ENCODE data around the gene SFMBT1. TPM values are rescaled to one million over a fixed set of nuclear protein-coding genes. Genes with fewer than 3 reads are reported as not detected.

The SFMBT1 gene
- total and polyA plus RNA-seq, 5 donors from 2014 or later, result 13.1 to 31.4 (median 16.7) TPM

DNA sequence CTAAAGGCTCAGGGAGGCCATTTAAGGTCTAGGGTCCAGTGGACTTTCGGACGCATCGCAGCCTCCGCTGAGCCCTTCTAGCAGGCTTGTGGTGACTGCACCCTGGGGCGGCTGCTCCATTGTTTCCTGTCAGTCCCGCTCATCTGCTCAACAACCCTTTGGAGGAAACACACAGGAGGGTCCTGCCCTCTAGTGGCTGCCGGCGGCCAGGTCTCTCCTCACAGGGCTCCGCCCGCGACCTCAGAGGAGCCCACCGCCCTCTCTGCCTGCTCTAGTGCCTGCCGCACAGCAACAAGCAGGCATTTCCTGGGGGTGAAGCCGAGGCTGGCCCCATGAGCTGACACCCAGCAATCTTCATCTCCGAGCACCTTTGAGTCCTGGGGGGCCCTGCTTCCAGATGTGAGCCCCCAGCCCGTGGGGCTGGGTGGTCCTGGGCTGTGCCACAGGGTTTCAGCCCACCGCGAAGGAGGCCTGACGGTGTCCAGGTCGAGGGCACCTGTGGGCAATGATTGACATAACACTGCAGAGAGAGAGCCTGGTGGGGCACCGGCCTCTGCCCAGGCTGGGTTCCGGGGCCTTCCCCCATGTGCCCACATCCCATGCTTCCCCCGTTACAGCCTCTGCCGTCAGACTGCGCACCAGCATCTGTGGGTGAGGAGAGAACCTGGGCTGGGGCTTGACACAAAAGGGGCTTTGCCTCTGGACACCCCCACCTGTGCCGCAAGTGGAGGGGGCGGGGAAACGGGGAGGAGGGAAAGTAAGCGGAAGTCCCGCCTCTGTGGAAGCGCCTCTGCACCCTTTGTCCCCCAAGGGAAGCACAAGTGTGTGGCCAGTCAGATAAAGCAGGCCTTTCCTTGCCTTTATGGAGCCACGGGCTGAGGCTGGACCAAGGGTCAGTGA is 27.0 kb upstream of the SFMBT1 start:
- peaks cover 19% of the 10 kb centered on the region for H3K4me1 ChIP-seq (ENCODE audit: control insufficient read depth, insufficient read depth, low read length, poor library complexity, severe bottlenecking)
- peak overlapping the region; percentile 79 for H3K27ac ChIP-seq (ENCODE audit: insufficient read depth, low read length, poor library complexity, severe bottlenecking)
- no peaks in the 10 kb centered on the region for H3K27me3 ChIP-seq (ENCODE audit: control insufficient read depth, insufficient read depth, low read length)
- ATAC-seq (ENCODE audit: low read depth in 2 of 2), result peak; percentile 96 to 97
- Mint-ChIP-seq H3K27me3 (peaks cover 4% of the 10 kb centered on the region), H3K27ac (peak overlapping the region; percentile 94 to 98 (median 98)), H3K4me3 (peak overlapping the region; percentile 91 to 95 (median 92)), H3K36me3 (no peaks in the 10 kb centered on the region), H3K4me1 (peaks cover 4 to 22% (median 11%) of the 10 kb centered on the region in 4 donors), H3K9me3 (no peaks in the 10 kb centered on the region)
- no peaks in the 10 kb centered on the region for H3K9me3 ChIP-seq (ENCODE audit: control insufficient read depth in 2 of 2, low read length in 2 of 2)
- H3K36me3 ChIP-seq (ENCODE audit: control insufficient read depth, insufficient read depth, low read length), result no peaks in the 10 kb centered on the region
- peak; percentile 74 to 94 (median 88) for DNase-seq
- peak overlapping the region; percentile 73 for H3K4me3 ChIP-seq (ENCODE audit: low read depth, low read length)

DNA sequence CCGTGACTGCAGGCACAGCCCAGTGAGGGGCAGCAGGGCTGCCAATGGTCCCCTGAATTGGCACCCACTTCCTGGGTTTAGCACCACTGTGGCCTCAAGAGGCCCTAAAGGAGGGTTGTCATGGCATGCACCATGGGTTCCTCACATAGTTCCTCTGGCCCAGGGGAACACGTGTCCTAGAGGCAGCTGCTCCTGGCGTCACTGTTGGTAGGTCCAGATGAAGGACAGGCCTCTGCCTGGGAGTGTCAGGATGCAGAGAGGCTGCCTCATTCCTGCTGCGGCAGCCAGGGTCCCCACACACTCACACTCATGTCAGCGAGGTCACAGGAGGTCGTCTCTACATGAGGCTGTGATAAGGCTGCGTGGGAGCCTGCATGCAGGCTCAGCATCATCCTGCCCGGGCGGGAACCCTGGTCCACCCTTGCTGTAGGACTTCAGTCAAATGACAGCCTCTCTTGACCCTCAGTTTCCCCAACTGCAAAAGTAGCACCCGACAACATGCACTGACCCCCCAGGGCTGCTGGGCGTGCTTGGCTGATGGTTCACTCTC is 26.1 kb upstream of the SFMBT1 start:
- Mint-ChIP-seq H3K4me1 (peaks cover 4 to 22% (median 11%) of the 10 kb centered on the region in 4 donors), H3K9me3 (no peaks in the 10 kb centered on the region), H3K36me3 (no peaks in the 10 kb centered on the region), H3K27me3 (peaks cover 4% of the 10 kb centered on the region), H3K4me3 (peak overlapping the region; percentile 91 to 95 (median 92)), H3K27ac (peak overlapping the region; percentile 94 to 98 (median 98))
- Histone ChIP-seq H3K9me3 (ENCODE audit: control insufficient read depth in 2 of 2, low read length in 2 of 2) (no peaks in the 10 kb centered on the region), H3K4me1 (ENCODE audit: control insufficient read depth, insufficient read depth, low read length, poor library complexity, severe bottlenecking) (peaks cover 19% of the 10 kb centered on the region), H3K36me3 (ENCODE audit: control insufficient read depth, insufficient read depth, low read length) (no peaks in the 10 kb centered on the region), H3K27me3 (ENCODE audit: control insufficient read depth, insufficient read depth, low read length) (no peaks in the 10 kb centered on the region), H3K27ac (ENCODE audit: insufficient read depth, low read length, poor library complexity, severe bottlenecking) (peak overlapping the region; percentile 79), H3K4me3 (ENCODE audit: low read depth, low read length) (peak overlapping the region; percentile 73)
- ATAC-seq (ENCODE audit: low read depth in 2 of 2), result no peak
- peak in 1 of 3 donors; percentile 3 for DNase-seq

DNA sequence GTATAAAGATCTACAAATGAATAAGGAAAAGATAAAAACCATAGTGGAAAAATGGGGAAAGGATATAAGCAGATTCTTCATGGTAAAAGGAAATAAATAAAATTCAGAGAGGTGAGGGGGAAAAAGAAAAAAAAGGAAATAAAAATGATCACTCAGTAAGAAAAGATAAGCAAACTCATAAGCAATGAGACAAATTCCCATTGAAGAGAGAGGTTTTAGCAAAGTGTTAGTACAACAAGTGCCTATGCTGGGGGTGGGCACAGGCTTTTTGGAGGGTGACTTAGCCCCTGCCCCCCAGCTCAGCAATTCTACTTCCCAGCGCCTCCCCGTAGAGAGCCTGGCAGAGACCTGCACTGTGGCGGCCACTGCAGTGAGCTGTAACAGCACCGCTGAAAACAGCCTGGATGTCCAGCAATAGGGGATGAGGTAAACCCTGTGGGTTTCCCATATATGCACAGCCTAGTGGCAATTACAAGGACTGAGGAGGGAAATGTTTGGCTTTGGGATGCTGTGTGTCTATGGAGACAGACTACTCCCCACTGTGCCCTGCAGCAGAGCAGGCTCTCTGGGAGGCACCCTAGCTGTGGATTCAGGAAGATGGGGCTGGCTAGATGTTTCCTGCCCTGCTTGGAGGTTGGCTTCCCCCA is 23.7 kb upstream of the SFMBT1 start:
- Mint-ChIP-seq H3K27me3 (peaks cover 4% of the 10 kb centered on the region), H3K36me3 (no peaks in the 10 kb centered on the region), H3K9me3 (peaks cover 0 to 3% (median 0%) of the 10 kb centered on the region in 7 donors), H3K4me3 (peak overlapping the region in 1 of 4 donors; percentile 4), H3K4me1 (peaks cover 4 to 22% (median 12%) of the 10 kb centered on the region in 4 donors), H3K27ac (peak overlapping the region in 1 of 3 donors; percentile 31)
- no peak overlapping the region for H3K27ac ChIP-seq (ENCODE audit: insufficient read depth, low read length, poor library complexity, severe bottlenecking)
- no peaks in the 10 kb centered on the region for H3K36me3 ChIP-seq (ENCODE audit: control insufficient read depth, insufficient read depth, low read length)
- H3K9me3 ChIP-seq (ENCODE audit: control insufficient read depth in 2 of 2, low read length in 2 of 2), result no peaks in the 10 kb centered on the region
- H3K27me3 ChIP-seq (ENCODE audit: control insufficient read depth, insufficient read depth, low read length), result no peaks in the 10 kb centered on the region
- peaks cover 19% of the 10 kb centered on the region for H3K4me1 ChIP-seq (ENCODE audit: control insufficient read depth, insufficient read depth, low read length, poor library complexity, severe bottlenecking)
- DNase-seq (no peak), ATAC-seq (ENCODE audit: low read depth in 2 of 2) (no peak)
- no peak overlapping the region for H3K4me3 ChIP-seq (ENCODE audit: low read depth, low read length)

DNA sequence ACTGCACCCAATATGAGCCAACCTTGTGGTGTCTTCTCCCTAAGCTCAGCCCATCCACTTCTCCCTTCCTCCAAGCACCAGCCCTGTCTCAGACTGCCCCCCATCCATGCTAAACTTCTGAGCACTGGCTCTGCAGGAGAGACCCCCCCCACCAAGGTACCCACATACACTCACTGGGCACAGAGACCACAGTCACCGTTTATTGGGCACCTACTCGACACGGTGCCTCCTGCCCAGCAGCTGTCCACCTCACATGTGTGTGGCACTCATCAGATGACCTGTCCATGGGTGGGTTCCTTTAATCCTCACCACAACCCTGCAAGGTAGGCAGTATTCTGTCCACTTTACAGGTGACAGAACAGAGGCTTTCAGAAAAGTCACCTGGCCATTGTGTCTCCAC is 22.3 kb upstream of the SFMBT1 start:
- DNase-seq, result no peak
- peaks cover 4% of the 10 kb centered on the region for H3K27me3 Mint-ChIP-seq

DNA sequence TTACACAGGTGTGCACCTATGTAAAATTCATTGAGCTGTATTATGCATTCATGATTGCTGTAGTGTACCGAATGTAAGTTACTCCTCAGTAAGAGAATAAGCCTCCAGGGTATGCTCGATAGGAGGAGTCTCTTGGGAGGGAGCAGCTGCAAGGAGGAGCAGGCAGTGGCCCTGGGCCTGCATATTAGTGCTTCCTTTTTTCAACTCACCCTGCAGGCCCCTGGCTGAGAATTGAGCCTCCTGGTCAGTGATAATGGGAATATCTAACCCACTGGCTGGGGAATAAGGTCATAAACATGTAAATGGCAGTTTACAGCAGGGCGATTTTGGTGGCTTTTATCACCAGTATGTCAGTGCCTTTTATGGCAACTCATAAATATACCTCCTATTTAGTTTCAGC is 21.7 kb upstream of the SFMBT1 start:
- no peak overlapping the region for H3K27ac ChIP-seq (ENCODE audit: insufficient read depth, low read length, poor library complexity, severe bottlenecking)
- no peaks in the 10 kb centered on the region for H3K27me3 ChIP-seq (ENCODE audit: control insufficient read depth, insufficient read depth, low read length)
- ATAC-seq (ENCODE audit: low read depth in 2 of 2), result no peak
- no peak overlapping the region for H3K4me3 ChIP-seq (ENCODE audit: low read depth, low read length)
- DNase-seq, result no peak
- Mint-ChIP-seq H3K9me3 (peaks cover 0 to 5% (median 0%) of the 10 kb centered on the region in 7 donors), H3K27me3 (peaks cover 9% of the 10 kb centered on the region), H3K4me3 (peak overlapping the region in 1 of 4 donors; percentile 15), H3K4me1 (peaks cover 3 to 17% (median 8%) of the 10 kb centered on the region in 4 donors), H3K36me3 (no peaks in the 10 kb centered on the region), H3K27ac (no peak overlapping the region)
- peaks cover 9% of the 10 kb centered on the region for H3K4me1 ChIP-seq (ENCODE audit: control insufficient read depth, insufficient read depth, low read length, poor library complexity, severe bottlenecking)
- no peaks in the 10 kb centered on the region for H3K9me3 ChIP-seq (ENCODE audit: control insufficient read depth in 2 of 2, low read length in 2 of 2)
- H3K36me3 ChIP-seq (ENCODE audit: control insufficient read depth, insufficient read depth, low read length), result no peaks in the 10 kb centered on the region

More for the DNA sequence above, 22.3 kb upstream of the SFMBT1 start:
- peaks cover 14% of the 10 kb centered on the region for H3K4me1 ChIP-seq (ENCODE audit: control insufficient read depth, insufficient read depth, low read length, poor library complexity, severe bottlenecking)
- peaks cover 4 to 21% (median 12%) of the 10 kb centered on the region in 4 donors for H3K4me1 Mint-ChIP-seq
- H3K4me3 ChIP-seq (ENCODE audit: low read depth, low read length), result no peak overlapping the region
- no peaks in the 10 kb centered on the region for H3K36me3 ChIP-seq (ENCODE audit: control insufficient read depth, insufficient read depth, low read length)
- H3K9me3 ChIP-seq (ENCODE audit: control insufficient read depth in 2 of 2, low read length in 2 of 2), result no peaks in the 10 kb centered on the region
- H3K9me3 Mint-ChIP-seq, result peaks cover 0 to 5% (median 0%) of the 10 kb centered on the region in 7 donors
- no peak overlapping the region for H3K27ac ChIP-seq (ENCODE audit: insufficient read depth, low read length, poor library complexity, severe bottlenecking)
- no peak overlapping the region for H3K27ac Mint-ChIP-seq
- H3K4me3 Mint-ChIP-seq, result no peak overlapping the region
- no peak for ATAC-seq (ENCODE audit: low read depth in 2 of 2)
- no peaks in the 10 kb centered on the region for H3K27me3 ChIP-seq (ENCODE audit: control insufficient read depth, insufficient read depth, low read length)
- H3K36me3 Mint-ChIP-seq, result no peaks in the 10 kb centered on the region

DNA sequence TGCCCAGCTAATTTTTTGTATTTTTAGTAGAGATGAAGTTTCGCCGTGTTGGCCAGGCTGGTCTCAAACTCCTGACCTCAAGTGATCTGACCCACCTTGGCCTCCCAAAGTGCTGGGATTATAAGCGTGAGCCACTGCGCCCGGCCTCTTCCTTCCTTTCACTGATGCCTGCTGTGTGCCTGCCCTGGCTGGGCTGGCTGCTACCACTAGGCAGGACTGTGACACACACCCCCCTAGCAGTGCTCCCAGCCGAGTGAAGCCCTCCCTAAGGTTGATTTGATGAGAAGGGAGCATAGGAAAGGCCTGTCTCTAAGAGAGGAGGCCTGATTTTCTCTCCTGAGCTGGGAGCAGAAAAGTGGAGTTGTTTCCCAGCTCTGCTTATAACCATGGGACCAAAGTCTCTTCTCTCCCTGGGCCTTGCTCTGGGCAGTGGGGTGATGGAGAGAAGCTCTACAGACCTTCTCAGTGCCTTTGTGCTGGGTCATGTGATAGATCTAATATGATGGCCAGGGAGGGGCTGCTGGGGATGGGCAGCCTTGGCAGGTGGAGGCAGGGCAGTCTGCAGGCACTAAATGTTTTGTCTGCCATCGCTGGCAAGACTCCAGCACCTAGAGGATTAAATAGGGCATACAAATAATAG is 20.1 kb upstream of the SFMBT1 start:
- Mint-ChIP-seq H3K9me3 (peaks cover 0 to 5% (median 0%) of the 10 kb centered on the region in 7 donors), H3K27me3 (peaks cover 10% of the 10 kb centered on the region), H3K27ac (no peak overlapping the region), H3K36me3 (no peaks in the 10 kb centered on the region), H3K4me1 (peaks cover 0 to 9% (median 0%) of the 10 kb centered on the region in 4 donors), H3K4me3 (no peak overlapping the region)
- H3K27ac ChIP-seq (ENCODE audit: insufficient read depth, low read length, poor library complexity, severe bottlenecking), result no peak overlapping the region
- H3K4me1 ChIP-seq (ENCODE audit: control insufficient read depth, insufficient read depth, low read length, poor library complexity, severe bottlenecking), result no peaks in the 10 kb centered on the region
- no peaks in the 10 kb centered on the region for H3K36me3 ChIP-seq (ENCODE audit: control insufficient read depth, insufficient read depth, low read length)
- no peak for DNase-seq
- peaks cover 3% of the 10 kb centered on the region for H3K27me3 ChIP-seq (ENCODE audit: control insufficient read depth, insufficient read depth, low read length)
- H3K4me3 ChIP-seq (ENCODE audit: low read depth, low read length), result no peak overlapping the region
- no peaks in the 10 kb centered on the region for H3K9me3 ChIP-seq (ENCODE audit: control insufficient read depth in 2 of 2, low read length in 2 of 2)
- no peak for ATAC-seq (ENCODE audit: low read depth in 2 of 2)

DNA sequence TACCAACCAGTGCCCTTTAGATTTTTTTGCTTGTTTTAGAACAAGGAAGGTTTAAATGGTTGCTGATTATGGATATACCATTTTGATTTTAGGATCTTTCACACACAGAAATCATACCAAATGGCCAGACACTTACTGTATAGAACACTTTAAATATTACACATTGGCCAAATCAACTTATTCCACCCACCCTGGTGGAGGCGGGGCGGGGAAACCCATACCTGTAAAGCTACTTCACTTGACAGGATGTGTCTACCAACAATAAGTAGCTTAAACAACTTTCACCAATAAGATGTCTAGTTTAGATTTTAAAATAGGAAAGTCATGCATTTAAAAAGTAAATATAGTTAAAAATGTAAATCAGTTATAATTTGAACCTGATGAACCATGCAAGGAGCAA is 17.0 kb upstream of the SFMBT1 start:
- H3K27me3 ChIP-seq (ENCODE audit: control insufficient read depth, insufficient read depth, low read length), result peaks cover 3% of the 10 kb centered on the region
- Mint-ChIP-seq H3K9me3 (peaks cover 0 to 5% (median 0%) of the 10 kb centered on the region in 7 donors), H3K36me3 (no peaks in the 10 kb centered on the region), H3K4me1 (peaks cover 0 to 5% (median 0%) of the 10 kb centered on the region in 4 donors), H3K27ac (no peak overlapping the region), H3K4me3 (no peak overlapping the region), H3K27me3 (peaks cover 11% of the 10 kb centered on the region)
- ATAC-seq (ENCODE audit: low read depth in 2 of 2) (no peak), DNase-seq (no peak)
- H3K27ac ChIP-seq (ENCODE audit: insufficient read depth, low read length, poor library complexity, severe bottlenecking), result no peak overlapping the region
- no peak overlapping the region for H3K4me3 ChIP-seq (ENCODE audit: low read depth, low read length)
- H3K4me1 ChIP-seq (ENCODE audit: control insufficient read depth, insufficient read depth, low read length, poor library complexity, severe bottlenecking), result no peaks in the 10 kb centered on the region
- no peaks in the 10 kb centered on the region for H3K36me3 ChIP-seq (ENCODE audit: control insufficient read depth, insufficient read depth, low read length)
- no peaks in the 10 kb centered on the region for H3K9me3 ChIP-seq (ENCODE audit: control insufficient read depth in 2 of 2, low read length in 2 of 2)

Data from CD4-positive, CD25-positive, alpha-beta regulatory T cell (primary cell).